ENCODE data around the gene GMCL2.

GMCL2 gene

DNA sequence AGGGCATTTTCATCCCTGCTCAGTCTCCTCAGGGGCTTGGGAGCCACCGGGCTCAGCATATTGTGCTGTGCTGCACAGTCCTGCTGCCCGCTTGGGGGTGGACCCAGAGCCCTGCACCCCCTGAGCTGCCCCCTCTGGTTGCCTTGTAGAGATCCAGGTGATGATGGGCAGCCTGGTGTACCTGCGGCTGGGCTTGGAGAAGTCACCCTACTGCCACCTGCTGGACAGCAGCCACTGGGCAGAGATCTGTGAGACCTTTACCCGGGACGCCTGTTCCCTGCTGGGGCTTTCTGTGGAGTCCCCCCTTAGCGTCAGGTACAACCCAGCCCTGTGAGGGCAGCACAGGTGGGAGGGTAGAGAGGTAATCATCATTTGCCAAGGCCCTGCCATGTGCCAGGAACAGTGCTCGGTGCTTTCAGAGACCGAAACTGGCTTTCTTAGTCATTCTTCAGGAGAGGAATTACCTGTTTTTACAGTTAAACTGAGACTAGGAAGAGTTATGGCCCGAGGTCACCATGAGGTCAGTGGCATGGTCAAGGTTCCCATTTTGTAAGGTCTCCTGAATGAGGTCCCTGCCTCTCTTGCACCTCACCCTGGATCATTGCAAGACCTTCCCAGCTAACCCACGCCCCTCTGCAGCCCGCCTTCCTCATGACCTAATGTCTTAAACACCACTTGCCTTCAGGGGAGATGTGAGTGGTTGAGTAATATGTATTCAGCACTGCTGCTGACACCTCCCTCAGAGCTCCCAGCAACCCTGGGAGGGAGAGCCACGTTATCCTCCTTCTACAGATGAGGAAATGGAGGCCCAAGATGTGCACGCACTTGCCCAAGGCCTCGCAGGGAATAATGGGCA is 41.0 kb downstream of the GMCL2 start:
- in situ Hi-C loops (cut with HindIII; ENCODE audit: low sequenced_read_pairs): no loop called here

DNA sequence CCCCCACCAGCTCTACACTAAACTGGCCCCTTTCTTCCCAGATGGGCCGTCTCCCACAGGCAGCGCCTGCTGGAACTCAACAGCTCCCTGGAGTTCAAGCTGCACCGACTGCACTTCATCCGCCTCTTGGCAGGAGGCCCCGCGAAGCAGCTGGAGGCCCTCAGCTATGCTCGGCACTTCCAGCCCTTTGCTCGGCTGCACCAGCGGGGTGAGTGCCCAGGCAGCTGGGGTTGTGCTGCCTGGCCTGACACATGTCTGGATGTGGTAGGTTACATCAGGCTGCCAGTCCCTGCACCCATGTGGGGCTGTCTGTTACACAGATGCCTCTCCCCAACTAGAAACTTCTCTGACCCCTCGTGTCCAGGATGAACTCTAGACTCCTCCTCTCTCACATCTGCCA is 43.3 kb downstream of the GMCL2 start:
- in situ Hi-C loops (cut with HindIII; ENCODE audit: low sequenced_read_pairs): no loop called here

DNA sequence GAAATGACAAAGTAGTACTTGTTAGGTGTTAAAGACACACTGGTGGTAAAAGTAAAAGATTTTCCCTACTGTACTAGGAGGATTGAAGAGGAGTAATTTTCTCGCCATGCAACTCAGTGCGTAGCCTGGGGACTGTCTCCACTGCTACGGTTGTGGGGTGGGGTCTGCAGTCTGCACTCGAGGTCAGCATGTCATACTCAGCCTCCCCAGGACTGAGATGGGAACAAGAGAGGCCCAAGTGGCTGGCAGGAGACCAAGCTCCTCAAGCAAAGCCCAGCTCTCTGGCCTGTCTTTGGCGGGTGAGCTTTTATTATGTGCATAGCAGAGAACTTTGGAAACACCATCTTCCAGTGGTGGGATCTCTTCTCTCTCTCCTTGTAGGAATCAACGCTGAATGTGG is 43.9 kb downstream of the GMCL2 start:
- in situ Hi-C loops (cut with HindIII; ENCODE audit: low sequenced_read_pairs): no loop called here

DNA sequence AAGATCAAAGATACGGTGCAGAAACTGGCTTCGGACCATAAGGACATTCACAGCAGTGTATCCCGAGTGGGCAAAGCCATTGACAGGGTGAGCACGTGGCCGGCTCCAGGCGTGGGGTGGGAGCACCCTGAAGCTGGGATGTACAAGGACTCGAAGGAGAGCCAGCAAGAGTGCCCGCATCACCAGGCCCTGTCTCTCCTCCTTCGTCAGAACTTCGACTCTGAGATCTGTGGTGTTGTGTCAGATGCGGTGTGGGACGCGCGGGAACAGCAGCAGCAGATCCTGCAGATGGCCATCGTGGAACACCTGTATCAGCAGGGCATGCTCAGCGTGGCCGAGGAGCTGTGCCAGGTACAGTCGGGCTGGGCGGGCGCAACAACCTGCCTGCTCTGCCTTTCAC is 44.5 kb downstream of the GMCL2 start:
- in situ Hi-C loops (cut with HindIII; ENCODE audit: low sequenced_read_pairs): no loop called here

DNA sequence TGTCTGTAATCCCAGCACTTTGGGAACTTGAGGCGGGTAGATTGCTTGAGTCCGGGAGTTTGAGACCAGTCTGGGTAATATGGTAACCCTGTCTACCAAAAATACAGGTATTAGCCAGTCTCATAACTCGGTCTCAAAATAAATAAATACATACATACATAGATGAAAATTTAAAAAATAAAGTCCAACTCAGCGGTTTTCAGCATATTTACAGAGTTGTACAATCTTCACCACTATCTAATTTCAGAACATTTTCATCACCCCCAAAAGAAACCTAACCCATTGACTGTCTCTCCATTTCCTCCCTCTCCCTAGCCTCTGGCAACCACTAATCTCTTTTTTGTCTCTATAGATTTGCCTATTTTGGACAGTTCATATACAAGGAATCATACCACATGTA is 45.6 kb downstream of the GMCL2 start:
- in situ Hi-C loops (cut with HindIII; ENCODE audit: low sequenced_read_pairs): no loop called here

DNA sequence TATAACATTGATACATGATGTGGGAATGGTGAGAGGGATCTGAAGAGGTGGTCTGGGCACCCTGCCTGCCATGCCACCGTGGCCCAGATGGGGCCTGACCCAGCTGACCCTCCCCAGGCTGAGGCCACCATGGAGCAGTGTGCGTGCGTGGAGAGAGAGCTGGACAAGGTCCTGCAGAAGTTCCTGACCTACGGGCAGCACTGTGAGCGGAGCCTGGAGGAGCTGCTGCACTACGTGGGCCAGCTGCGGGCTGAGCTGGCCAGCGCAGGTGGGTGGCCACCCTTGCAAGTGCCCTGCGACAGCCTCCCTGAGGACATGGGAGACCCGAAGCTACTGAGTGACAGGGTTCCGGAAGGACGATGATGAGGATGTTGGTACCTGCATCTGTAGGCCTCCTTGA is 49.2 kb downstream of the GMCL2 start:
- in situ Hi-C loops (cut with HindIII; ENCODE audit: low sequenced_read_pairs): no loop called here

DNA sequence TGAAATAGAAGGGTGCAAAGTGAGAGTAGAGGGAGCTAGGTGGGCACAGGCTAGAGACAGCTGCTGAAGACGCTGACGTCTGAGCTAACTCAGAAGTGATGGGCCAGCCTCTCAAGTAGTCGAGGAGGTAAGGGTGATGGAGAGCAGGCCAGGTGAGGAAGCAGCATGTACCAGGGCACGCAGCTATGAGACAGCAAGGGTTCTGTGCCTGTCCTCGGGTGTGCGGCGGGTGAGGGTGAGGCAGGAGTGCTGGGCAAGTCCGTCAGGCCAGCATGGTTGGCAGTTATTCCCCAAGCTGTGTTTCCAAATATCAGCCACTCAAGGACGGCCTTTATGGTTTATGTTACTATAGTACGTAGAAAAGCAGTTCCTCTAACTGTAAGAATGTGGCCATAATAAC is 50.2 kb downstream of the GMCL2 start:
- in situ Hi-C loops (cut with HindIII; ENCODE audit: low sequenced_read_pairs): no loop called here
